ENCODE results near the gene PPP2R3C. TPM values are rescaled to one million over a fixed set of nuclear protein-coding genes. Genes with fewer than 3 reads are reported as not detected.

The PPP2R3C gene
- total and polyA plus RNA-seq, 2 of the 13 experiments (the other 11 are each of a cell fraction or from before 2014, with no cell fraction given): 63.4 to 102 TPM

DNA sequence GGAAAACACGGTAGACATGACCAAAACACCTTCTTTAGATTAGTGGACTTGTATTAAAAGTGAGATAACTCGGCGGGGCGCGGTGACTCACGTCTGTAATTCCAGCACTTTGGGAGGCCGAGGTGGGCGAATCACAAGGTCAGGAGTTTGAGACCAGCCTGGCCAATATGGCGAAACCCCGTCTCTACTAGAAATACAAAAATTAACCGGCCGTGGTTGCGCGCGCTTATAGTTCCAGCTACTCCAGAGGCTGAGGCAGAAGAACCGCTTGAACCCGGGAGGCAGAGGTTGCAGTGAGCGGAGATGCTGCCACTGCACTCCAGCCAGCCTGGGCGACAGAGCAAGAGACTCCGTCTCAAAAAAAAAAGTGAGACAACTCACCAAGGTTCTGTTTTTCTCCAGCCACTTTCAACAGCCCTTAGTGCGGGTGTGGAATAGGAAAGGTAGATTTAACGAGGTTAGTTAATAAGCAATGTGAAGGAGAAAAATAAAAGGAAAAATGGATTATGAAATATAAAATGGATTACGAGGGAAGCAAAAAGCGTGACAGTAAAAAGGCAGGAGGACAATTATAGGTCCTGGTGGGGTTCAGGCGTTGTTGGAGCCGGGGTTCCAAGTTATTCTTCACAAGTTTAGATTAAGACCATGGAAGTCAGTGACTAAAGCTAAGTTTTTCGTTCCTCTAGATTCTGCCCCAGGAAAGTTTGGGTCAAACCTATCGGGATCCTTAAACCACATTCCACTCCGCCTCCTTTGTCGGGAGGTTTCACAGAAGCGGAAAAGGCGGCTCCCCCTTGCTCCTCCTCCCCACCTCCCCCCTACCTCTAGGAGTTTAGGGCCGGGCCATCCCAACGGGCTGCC is 534 bp downstream of the PPP2R3C start (continued):
- no peak for TF ChIP-seq ZXDC (CRISPR knock-in tag; IDR thresholded peaks at IDR 0.05)
- no peak; the same call in 1 of the 2 replicates for TF ChIP-seq ZNF264 (CRISPR knock-in tag; IDR thresholded peaks at IDR 0.05)
- no peak for TF ChIP-seq NR2F1 (CRISPR knock-in tag; IDR thresholded peaks at IDR 0.05)
- no peak; the same call in 1 of the 2 replicates for TF ChIP-seq KAT7 (CRISPR knock-in tag; IDR thresholded peaks at IDR 0.05; ENCODE audit: borderline replicate concordance)
- TF ChIP-seq MAZ (IDR thresholded peaks at IDR 0.05; ENCODE audit: borderline replicate concordance, low read depth, low read length): peak; percentile 92; the same call in 1 of the 2 replicates
- no peak for TF ChIP-seq MAZ (CRISPR knock-in tag; IDR thresholded peaks at IDR 0.05; ENCODE audit: low read depth)
- TF ChIP-seq ATF3 (CRISPR knock-in tag; IDR thresholded peaks at IDR 0.05): no peak
- TF ChIP-seq ZNF646 (CRISPR knock-in tag; IDR thresholded peaks at IDR 0.05): no peak
- no peak for TF ChIP-seq ZNF556 (CRISPR knock-in tag; IDR thresholded peaks at IDR 0.05; ENCODE audit: borderline replicate concordance)
- no peak; the same call in 1 of the 2 replicates for TF ChIP-seq PATZ1 (CRISPR knock-in tag; IDR thresholded peaks at IDR 0.05)
- no peak for TF ChIP-seq THAP8 (CRISPR knock-in tag; IDR thresholded peaks at IDR 0.05; ENCODE audit: borderline replicate concordance)
- TF ChIP-seq ZNF724P (CRISPR knock-in tag; IDR thresholded peaks at IDR 0.05; ENCODE audit: borderline replicate concordance): no peak
- TF ChIP-seq ZC3H4 (CRISPR knock-in tag; IDR thresholded peaks at IDR 0.05; ENCODE audit: borderline replicate concordance): no peak
- no peak for TF ChIP-seq ZNF772 (CRISPR knock-in tag; IDR thresholded peaks at IDR 0.05)
- no peak for TF ChIP-seq KDM5B (CRISPR knock-in tag; IDR thresholded peaks at IDR 0.05; ENCODE audit: borderline replicate concordance)
